ENCODE results near the gene PACSIN1.

PACSIN1 gene

GRCh38 chr6:34531580-34532201 is 65.8 kb downstream of the PACSIN1 start:
- Histone ChIP-seq H3K4me2 (ENCODE audit: low read length) (no peak overlapping the region), H3K9me3 (ENCODE audit: insufficient read depth, low read length) (no peaks in the 10 kb centered on the region), H3K4me1 (ENCODE audit: low read length) (peaks cover 5% of the 10 kb centered on the region), H3K4me3 (ENCODE audit: low read length) (no peak overlapping the region), H3K27ac (ENCODE audit: low read length) (no peak overlapping the region), H3K36me3 (replicated peaks; ENCODE audit: low read depth, low read length) (no peaks in the 10 kb centered on the region), H3K27me3 (ENCODE audit: low read depth, low read length) (no peaks in the 10 kb centered on the region), H2AFZ (ENCODE audit: low read depth, low read length) (no peak overlapping the region), H3K9ac (ENCODE audit: low read length) (no peak overlapping the region), H3K79me2 (ENCODE audit: low read length) (no peaks in the 10 kb centered on the region), H4K20me1 (ENCODE audit: insufficient read depth, low read length) (no peaks in the 10 kb centered on the region)
- no peak for TF ChIP-seq CTCF (IDR thresholded peaks at IDR 0.05; ENCODE audit: low read depth, low read length)
- no peak for TF ChIP-seq EZH2phosphoT487 (IDR thresholded peaks at IDR 0.05; ENCODE audit: low read depth)

- Histone ChIP-seq H3K27ac (ENCODE audit: low read length) (no peak overlapping the region), H3K4me2 (ENCODE audit: low read length) (no peak overlapping the region), H2AFZ (ENCODE audit: low read depth, low read length) (no peak overlapping the region), H3K27me3 (ENCODE audit: low read depth, low read length) (no peaks in the 10 kb centered on the region), H3K36me3 (replicated peaks; ENCODE audit: low read depth, low read length) (no peaks in the 10 kb centered on the region), H3K4me3 (ENCODE audit: low read length) (no peak overlapping the region), H3K9me3 (ENCODE audit: insufficient read depth, low read length) (no peaks in the 10 kb centered on the region), H4K20me1 (ENCODE audit: insufficient read depth, low read length) (no peaks in the 10 kb centered on the region), H3K9ac (ENCODE audit: low read length) (no peak overlapping the region), H3K4me1 (ENCODE audit: low read length) (peaks cover 4% of the 10 kb centered on the region; the same call in 1 of the 2 replicates), H3K79me2 (ENCODE audit: low read length) (no peaks in the 10 kb centered on the region)
- TF ChIP-seq CTCF (IDR thresholded peaks at IDR 0.05; ENCODE audit: low read depth, low read length) = no peak
- no peak for TF ChIP-seq EZH2phosphoT487 (IDR thresholded peaks at IDR 0.05; ENCODE audit: low read depth)
Measured at GRCh38 chr6:34532230-34532629, 66.4 kb downstream of the PACSIN1 start.

GRCh38 chr6:34534146-34534545 is 68.3 kb downstream of the PACSIN1 start:
- no peaks in the 10 kb centered on the region for H3K36me3 ChIP-seq (replicated peaks; ENCODE audit: low read depth, low read length)
- no peaks in the 10 kb centered on the region for H3K79me2 ChIP-seq (ENCODE audit: low read length)
- no peak overlapping the region for H3K27ac ChIP-seq (ENCODE audit: low read length)
- H4K20me1 ChIP-seq (ENCODE audit: insufficient read depth, low read length) = no peaks in the 10 kb centered on the region
- no peak overlapping the region for H2AFZ ChIP-seq (ENCODE audit: low read depth, low read length)
- H3K9ac ChIP-seq (ENCODE audit: low read length) = no peak overlapping the region
- no peaks in the 10 kb centered on the region for H3K27me3 ChIP-seq (ENCODE audit: low read depth, low read length)
- no peaks in the 10 kb centered on the region for H3K9me3 ChIP-seq (ENCODE audit: insufficient read depth, low read length)
- H3K4me2 ChIP-seq (ENCODE audit: low read length) = no peak overlapping the region
- no peak overlapping the region for H3K4me3 ChIP-seq (ENCODE audit: low read length)
- no peaks in the 10 kb centered on the region for H3K4me1 ChIP-seq (ENCODE audit: low read length)
- TF ChIP-seq CTCF (IDR thresholded peaks at IDR 0.05; ENCODE audit: low read depth, low read length) (no peak), EZH2phosphoT487 (IDR thresholded peaks at IDR 0.05; ENCODE audit: low read depth) (no peak)

- Histone ChIP-seq H3K27me3 (ENCODE audit: low read depth, low read length) (no peaks in the 10 kb centered on the region), H3K4me3 (ENCODE audit: low read length) (no peak overlapping the region), H3K4me1 (ENCODE audit: low read length) (no peaks in the 10 kb centered on the region), H3K4me2 (ENCODE audit: low read length) (no peak overlapping the region), H3K79me2 (ENCODE audit: low read length) (no peaks in the 10 kb centered on the region), H3K36me3 (replicated peaks; ENCODE audit: low read depth, low read length) (no peaks in the 10 kb centered on the region), H2AFZ (ENCODE audit: low read depth, low read length) (no peak overlapping the region), H3K27ac (ENCODE audit: low read length) (no peak overlapping the region), H3K9ac (ENCODE audit: low read length) (no peak overlapping the region), H4K20me1 (ENCODE audit: insufficient read depth, low read length) (no peaks in the 10 kb centered on the region), H3K9me3 (ENCODE audit: insufficient read depth, low read length) (no peaks in the 10 kb centered on the region)
- no peak for TF ChIP-seq EZH2phosphoT487 (IDR thresholded peaks at IDR 0.05; ENCODE audit: low read depth)
Measured at GRCh38 chr6:34534656-34535055, 68.8 kb downstream of the PACSIN1 start.
